Panc1 (cell line): ENCODE results near the gene RNF144B. TPM values are rescaled to one million over a fixed set of nuclear protein-coding genes. Genes with fewer than 3 reads are reported as not detected.
"Not testable (repeated sequence)": the region's sequence is repeated elsewhere in the genome, so short reads cannot be mapped to it uniquely, and the experiment has no call there.

Experiments
- ATAC-seq: fragments of 200-7000 bp; cut with Tn5 transposase; 2 replicates; pipeline ENCODE4 v1.9.1; 2020; ENCODE audit warnings: mild to moderate bottlenecking, moderate library complexity
- BruUV-seq: library from RNA; stranded (reverse); fragments of 400-500 nt; replicated peaks from 2 replicates; lab custom pipeline; 2021; lab: Mats Ljungman, UMichigan
- CTCF ChIA-PET: fragments of 300-600 bp; sonication (Branson Sonifier 250); formaldehyde crosslinking; loops from one replicate; lab custom pipeline; 2022; ENCODE audit warnings: antibody characterized with exemption; lab: Charles Lee
- POLR2A ChIA-PET: fragments of 300-600 bp; sonication (Branson Sonifier 250); formaldehyde crosslinking; loops from one replicate; lab custom pipeline; 2022; ENCODE audit warnings: antibody characterized with exemption; lab: Charles Lee
- DNase-seq: peaks from one replicate; pipeline ENCODE4 v3.0.0-alpha.2; 2010; ENCODE audit warnings: low read depth, low spot score
- H3K27ac ChIP-seq: 2 replicates; pipeline ENCODE4 v1.5.1; 2011; ENCODE audit warnings: mild to moderate bottlenecking, low read length, inconsistent platforms
- H3K27me3 ChIP-seq: fragments of 200-500 bp; sonication (Bioruptor generic); 2 replicates; pipeline ENCODE4 v1.6.0; 2014; ENCODE audit warnings: low read length, inconsistent platforms; ENCODE audit not compliant: control insufficient read depth, insufficient read depth
- H3K36me3 ChIP-seq: fragments of 200-500 bp; sonication (Bioruptor generic); 2 replicates; pipeline ENCODE4 v1.5.1; 2014; ENCODE audit warnings: inconsistent platforms, mild to moderate bottlenecking, low read length, moderate library complexity; ENCODE audit not compliant: control insufficient read depth, insufficient read depth
- H3K4me1 ChIP-seq: 2 replicates; pipeline ENCODE4 v1.5.1; 2011; ENCODE audit warnings: inconsistent platforms, mild to moderate bottlenecking, low read length, moderate library complexity; ENCODE audit not compliant: control insufficient read depth, insufficient read depth
- H3K4me3 ChIP-seq, 2 experiments: 2 replicates each; pipeline ENCODE4 v1.5.1; 2011 to 2012; ENCODE audit warnings: low read depth in 2 of 2, low read length in 2 of 2, mild to moderate bottlenecking in 2 of 2, inconsistent platforms in 1 of 2, moderate library complexity in 1 of 2
- H3K9me3 ChIP-seq: fragments of 200-500 bp; sonication (Bioruptor generic); 2 replicates; pipeline ENCODE4 v1.5.1; 2014; ENCODE audit warnings: low read depth, mild to moderate bottlenecking, inconsistent platforms, low read length, moderate library complexity; ENCODE audit not compliant: control insufficient read depth, insufficient read depth
- CTCF ChIP-seq: fragments of 450-650 bp; IDR thresholded peaks from 2 replicates; pipeline ENCODE4 v1.5.1; 2017; ENCODE audit warnings: mild to moderate bottlenecking
- POLR2AphosphoS5 ChIP-seq: IDR thresholded peaks from 2 replicates; pipeline ENCODE4 v1.6.1; 2012; ENCODE audit warnings: mild to moderate bottlenecking, low read depth, low read length, moderate library complexity
- REST ChIP-seq, 2 experiments: IDR thresholded peaks; 2 replicates each; pipeline ENCODE4 v1.6.1; 2011 to 2012; ENCODE audit warnings: low read depth in 2 of 2, control low read depth in 1 of 2, low read length in 1 of 2, mild to moderate bottlenecking in 1 of 2, moderate library complexity in 1 of 2; ENCODE audit not compliant: insufficient read depth in 1 of 2
- SIN3A ChIP-seq: IDR thresholded peaks from 2 replicates; pipeline ENCODE4 v1.6.1; 2012; ENCODE audit warnings: low read depth, mild to moderate bottlenecking, low read length, moderate library complexity, borderline replicate concordance; ENCODE audit not compliant: insufficient read depth
- TCF7L2 ChIP-seq: IDR thresholded peaks from 2 replicates; pipeline ENCODE4 v1.6.1; 2011; ENCODE audit warnings: mild to moderate bottlenecking, low read depth, low read length, inconsistent platforms
- in situ Hi-C: cut with HindIII; loops from 2 replicates; pipeline ENCODE4 v1.10.0; 2016; ENCODE audit warnings: low sequenced_read_pairs, low pct_unique_long_range_greater_than_20kb
- intact Hi-C: fragments of 100-400 bp; cut with micrococcal nuclease; formaldehyde crosslinking; loops from one replicate; pipeline ENCODE4 v1.10.0; 2022; ENCODE audit not compliant: unreplicated experiment
- total RNA-seq: library from RNA; stranded (reverse); gene quantifications from one replicate; pipeline ENCODE4 v1.2.1, GENCODE V29; 2021; ENCODE audit not compliant: unreplicated experiment

The RNF144B gene
- total RNA-seq, 1 experiment from 2014 or later: 5.6 TPM

- H3K4me3 ChIP-seq, in situ Hi-C loops, POLR2A ChIA-PET, BruUV-seq, H3K36me3 ChIP-seq, DNase-seq, H3K4me1 ChIP-seq, CTCF ChIA-PET, H3K27me3 ChIP-seq, ATAC-seq, intact Hi-C loops, H3K9me3 ChIP-seq, H3K27ac ChIP-seq: not testable (repeated sequence)
These were observed 17.8 kb downstream of the RNF144B start for GRCh38 chr6:18404965-18405364.

GRCh38 chr6:18405477-18406293 lies 18.5 kb downstream of the RNF144B start:
- ATAC-seq (peak; percentile 89), DNase-seq (peak; percentile 91)
- Histone ChIP-seq H3K9me3 (no peaks in the 10 kb centered on the region), H3K27ac (no peak overlapping the region), H3K36me3 (no peaks in the 10 kb centered on the region; the same call in 1 of the 2 replicates), H3K4me1 (no peaks in the 10 kb centered on the region), H3K4me3 (no peak overlapping the region), H3K27me3 (no peaks in the 10 kb centered on the region)
- in situ Hi-C loops (no loop called here), intact Hi-C loops (no loop called here)
- TF ChIP-seq POLR2AphosphoS5: no peak
- no peak for TF ChIP-seq REST (IDR thresholded peaks at IDR 0.05; ENCODE audit: insufficient read depth in 1 of 2, low read depth in 2 of 2, low read length in 1 of 2)
- no peak for TF ChIP-seq TCF7L2
- TF ChIP-seq CTCF: no peak
- TF ChIP-seq SIN3A: no peak
- ChIA-PET CTCF (no interaction called here), POLR2A (no interaction called here)
- no TSS peak for BruUV-seq
